Activated T-cell treated with anti-CD3 and anti-CD28 coated beads, Interleukin-2, amount 50 U/mL, for 72 hours (primary cell): Measurements from ENCODE around the gene FILIP1L. TPM values are rescaled to one million over a fixed set of nuclear protein-coding genes. Genes with fewer than 3 reads are reported as not detected.

Experiments
- total RNA-seq, 2 donors: library from RNA; stranded (reverse); gene quantifications; one replicate each; pipeline ENCODE4 v1.2.3, GENCODE V29; 2022

Gene FILIP1L
- total RNA-seq, 2 donors from 2014 or later, result 0.46 to 0.93 TPM

Other genes starting within 250 kb of the FILIP1L start
- 10 to 100 TPM; 26.0 to 27.5 TPM for gene TBC1D23, start 146.5 kb upstream of the FILIP1L start, total RNA-seq
- gene NIT2, start 220.3 kb upstream of the FILIP1L start, total RNA-seq, result 10 to 100 TPM; 37.6 to 39.9 TPM